Measurements from ENCODE around the gene RUSF1.

Gene RUSF1

GRCh38 chr16:31471241-31471874 lies 36.8 kb downstream of the RUSF1 start:
- no peak for DNase-seq (ENCODE audit: low spot score)

DNA sequence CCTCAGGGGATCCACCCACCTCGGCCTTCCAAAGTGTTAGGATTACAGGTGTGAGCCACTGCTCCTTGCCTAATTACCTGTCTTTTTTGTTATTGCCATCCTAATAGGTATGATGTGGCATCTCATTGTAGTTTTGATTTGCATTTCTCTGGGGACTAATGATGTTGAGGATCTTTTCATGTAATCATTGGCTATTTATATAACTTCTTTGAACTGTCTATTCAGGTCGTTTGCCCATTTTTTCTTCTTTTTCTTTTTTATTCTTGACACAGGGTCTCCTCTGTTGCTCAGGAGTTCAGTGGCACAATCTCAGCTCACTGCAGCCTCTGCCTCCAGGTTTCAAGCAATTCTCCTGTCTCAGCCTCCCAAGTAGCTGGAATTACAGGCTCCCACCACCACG lies 37.6 kb downstream of the RUSF1 start:
- DNase-seq (ENCODE audit: low spot score): no peak

DNA sequence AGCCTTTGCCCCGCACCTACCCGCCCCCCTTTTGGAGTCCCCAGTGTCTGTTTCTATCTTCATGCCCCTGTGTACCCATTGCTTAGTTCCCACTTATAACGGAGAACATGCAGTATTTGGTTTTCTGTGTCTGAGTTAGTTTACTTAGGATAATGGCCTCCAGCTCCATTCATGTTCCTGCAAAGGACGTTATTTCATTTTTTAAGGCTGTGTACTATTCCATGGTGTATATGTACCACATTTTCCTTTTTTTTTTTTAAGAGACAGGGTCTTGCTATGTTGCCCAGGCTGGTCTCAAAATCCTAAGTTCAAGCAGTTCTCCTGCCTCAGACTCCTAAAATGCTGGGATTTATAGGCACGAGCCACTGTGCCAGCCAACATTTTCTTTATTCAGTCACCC lies 40.3 kb downstream of the RUSF1 start:
- no peak for DNase-seq (ENCODE audit: low spot score)

DNA sequence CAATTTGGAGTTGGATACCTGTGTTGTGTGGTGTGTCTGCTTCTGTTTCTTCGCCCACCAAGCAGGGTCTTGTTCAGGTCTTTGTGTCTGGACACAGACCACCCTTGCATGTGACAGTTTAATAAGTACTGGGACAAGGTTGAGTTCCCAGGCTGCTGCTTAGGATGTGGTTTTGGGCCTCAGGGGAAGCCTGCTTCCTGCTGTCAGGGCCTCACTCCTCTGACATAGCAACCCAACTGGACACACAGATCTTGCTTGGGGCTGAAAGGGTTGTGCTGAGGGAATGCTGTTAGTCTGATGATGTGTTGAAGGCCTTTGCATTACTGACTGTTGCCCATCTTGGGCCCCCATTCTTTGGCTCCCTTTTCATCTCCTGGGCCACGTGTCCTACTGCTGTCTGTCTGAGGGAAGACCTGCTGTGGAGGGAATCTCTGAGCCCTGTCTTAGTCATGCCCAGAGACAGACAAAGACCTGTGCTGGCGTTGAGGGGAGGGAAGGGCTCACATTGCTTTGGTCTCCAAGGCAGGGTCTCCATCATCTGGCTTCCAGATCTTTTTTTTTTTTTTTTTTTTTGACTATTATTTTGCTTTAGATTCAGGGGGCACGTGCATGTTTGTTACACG lies 40.9 kb downstream of the RUSF1 start:
- DNase-seq (ENCODE audit: low spot score): no peak

DNA sequence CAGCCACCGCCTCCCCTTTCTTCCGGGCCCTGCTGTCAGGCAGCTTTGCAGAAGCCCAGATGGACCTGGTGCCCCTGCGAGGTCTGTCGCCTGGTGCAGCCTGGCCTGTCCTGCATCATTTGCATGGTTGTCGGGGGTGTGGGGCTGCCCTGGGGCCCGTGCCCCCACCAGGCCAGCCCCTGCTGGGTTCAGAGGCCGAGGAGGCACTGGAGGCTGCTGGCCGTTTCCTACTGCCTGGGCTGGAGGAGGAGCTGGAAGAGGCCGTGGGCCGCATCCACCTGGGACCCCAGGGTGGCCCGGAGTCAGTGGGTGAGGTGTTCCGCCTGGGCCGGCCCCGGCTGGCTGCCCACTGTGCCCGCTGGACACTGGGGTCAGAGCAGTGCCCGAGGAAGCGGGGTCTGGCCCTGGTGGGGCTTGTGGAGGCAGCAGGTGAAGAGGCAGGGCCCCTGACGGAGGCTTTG lies 41.8 kb downstream of the RUSF1 start:
- DNase-seq (ENCODE audit: low spot score): no peak

GRCh38 chr16:31465788-31466370 lies 42.3 kb downstream of the RUSF1 start:
- DNase-seq (ENCODE audit: low spot score): no peak

- DNase-seq (ENCODE audit: low spot score): no peak
Observed at GRCh38 chr16:31464781-31465260, 43.4 kb downstream of the RUSF1 start.

DNA sequence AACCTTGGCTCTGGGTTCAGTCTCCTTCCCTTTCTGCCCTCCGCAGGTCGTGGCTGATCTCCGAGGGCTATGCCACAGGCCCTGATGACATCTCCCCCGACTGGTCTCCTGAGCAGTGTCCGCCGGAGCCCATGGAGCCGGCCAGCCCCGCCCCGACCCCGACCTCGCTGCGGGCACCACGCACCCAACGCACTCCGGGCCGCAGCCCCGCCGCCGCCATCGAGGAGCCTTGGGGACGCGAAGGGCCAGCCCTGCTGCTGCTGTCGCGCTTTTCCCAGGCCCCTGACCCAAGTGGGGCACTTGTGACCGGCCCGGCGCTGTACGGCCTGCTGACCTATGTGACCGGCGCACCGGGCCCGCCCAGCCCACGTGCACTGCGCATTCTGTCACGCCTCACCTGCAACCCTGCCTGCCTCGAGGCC lies 43.8 kb downstream of the RUSF1 start:
- DNase-seq (ENCODE audit: low spot score): no peak

DNA sequence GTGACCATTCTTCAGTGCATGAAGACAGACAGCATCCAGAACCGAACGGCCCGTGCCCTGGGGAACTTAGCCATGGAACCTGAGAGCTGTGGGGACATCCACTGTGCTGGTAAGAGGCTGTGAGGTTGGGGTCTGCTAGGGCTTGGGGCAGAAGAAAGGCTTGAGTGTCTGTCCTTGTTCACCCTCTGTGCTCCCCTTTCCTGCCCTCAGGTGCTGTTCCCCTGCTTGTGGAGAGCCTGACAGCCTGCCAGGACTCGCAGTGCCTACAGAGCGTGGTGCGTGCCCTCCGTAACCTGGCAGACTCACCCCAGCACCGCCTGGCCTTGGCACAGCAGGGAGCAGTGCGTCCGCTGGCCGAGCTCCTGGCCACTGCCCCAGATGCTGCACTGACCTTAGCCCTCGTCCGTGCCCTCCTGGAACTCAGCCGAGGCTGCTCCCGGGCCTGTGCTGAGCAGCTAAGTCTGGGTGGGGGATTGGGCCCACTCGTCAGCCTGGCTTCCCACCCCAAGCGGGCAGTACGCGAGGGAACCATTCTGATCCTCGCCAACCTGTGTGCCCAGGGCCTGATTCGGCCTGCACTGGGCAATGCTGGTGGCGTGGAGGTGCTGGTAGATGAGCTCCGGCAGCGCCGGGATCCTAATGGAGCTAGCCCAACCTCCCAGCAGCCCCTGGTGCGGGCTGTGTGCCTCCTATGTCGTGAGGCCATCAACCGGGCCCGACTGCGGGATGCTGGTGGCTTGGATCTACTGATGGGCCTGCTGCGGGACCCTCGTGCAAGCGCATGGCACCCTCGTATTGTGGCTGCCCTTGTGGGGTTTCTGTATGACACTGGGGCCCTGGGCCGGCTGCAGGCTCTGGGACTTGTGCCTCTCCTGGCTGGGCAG lies 46.0 kb downstream of the RUSF1 start:
- no peak for DNase-seq (ENCODE audit: low spot score)

DNA sequence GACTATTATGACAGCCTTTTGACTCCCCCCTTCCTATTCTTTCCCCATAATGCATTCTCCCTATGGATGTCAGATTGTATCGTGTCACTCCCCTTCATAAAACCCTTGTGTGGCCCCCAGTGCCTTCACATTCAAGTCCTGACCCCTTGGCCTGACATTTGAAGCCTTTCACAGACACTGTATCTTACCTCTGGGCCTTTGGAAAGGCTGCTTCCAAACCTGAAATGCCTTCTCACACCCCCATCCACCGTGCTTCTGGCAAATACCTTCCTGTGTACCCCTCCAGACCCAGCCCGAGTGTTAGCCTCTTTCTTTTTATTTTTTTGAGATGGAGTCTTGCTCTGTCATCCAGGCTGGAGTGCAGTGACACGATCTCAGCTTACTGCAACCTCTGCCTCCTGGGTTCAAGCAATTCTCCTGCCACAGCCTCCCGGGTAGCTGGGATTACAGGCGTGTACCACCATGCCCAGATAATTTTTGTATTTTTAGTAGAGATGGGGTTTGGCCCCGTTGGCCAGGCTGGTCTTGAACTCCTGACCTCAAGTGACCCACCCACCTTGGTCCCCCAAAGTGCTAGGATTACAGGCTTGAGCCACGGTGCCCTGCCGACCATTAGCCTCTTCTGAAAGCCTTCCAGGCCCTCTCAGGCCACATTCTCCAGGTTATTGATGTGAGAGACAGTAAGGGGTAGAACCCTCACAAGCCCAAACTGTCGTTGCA lies 46.8 kb downstream of the RUSF1 start:
- no peak for DNase-seq (ENCODE audit: low spot score)

GRCh38 chr16:31460582-31461002 lies 47.6 kb downstream of the RUSF1 start:
- peak; percentile 65 for DNase-seq (ENCODE audit: low spot score)

GRCh38 chr16:31459687-31460581 lies 48.3 kb downstream of the RUSF1 start:
- DNase-seq (ENCODE audit: low spot score): peak; percentile 100

GRCh38 chr16:31458844-31459686 lies 49.1 kb downstream of the RUSF1 start, which contains the start of gene ARMC5:
ARMC5 (plus strand) TSS chr16:31459501; CDS start chr16:31459525, 24 bp downstream.
- DNase-seq (ENCODE audit: low spot score): peak; percentile 97

DNA sequence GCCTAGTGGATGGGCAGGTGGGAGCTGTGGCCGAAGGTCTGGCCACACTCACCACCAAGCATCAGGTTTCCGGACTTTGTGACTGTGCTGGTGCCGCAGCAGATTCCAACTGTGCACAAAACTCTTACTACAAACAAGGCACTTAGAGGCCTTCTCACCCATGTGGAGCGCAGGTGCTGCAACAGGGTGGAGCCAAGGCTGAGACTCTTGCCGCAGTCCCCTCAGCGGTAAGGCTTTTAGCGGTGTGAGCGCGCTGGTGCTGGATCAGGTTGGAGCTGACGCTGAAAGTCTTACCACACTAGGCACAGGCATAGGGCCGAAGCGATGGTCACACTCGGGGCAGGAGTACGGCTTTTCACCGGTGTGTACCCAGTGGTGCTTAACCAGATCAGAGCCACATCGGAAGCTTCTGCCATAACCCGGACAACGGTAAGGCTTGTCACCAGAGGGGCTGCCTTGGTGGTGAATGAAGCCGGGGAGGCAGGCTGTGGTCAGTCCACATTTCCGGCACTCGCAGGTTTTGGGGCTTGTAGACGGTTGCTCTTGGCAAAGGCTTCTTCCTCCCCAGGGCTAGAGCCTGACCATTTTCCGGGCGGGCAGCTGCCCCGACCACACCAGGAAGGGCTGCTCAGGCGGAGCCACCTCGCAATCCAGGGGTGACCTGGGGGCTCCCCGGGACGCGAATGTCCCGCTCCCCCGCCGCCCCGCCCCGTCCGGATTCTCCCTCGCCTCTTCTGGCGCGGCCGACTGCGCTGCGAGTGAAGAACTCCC lies 49.9 kb downstream of the RUSF1 start:
- DNase-seq (ENCODE audit: low spot score): peak; percentile 46

GRCh38 chr16:31456988-31457360 lies 51.2 kb downstream of the RUSF1 start:
- no peak for DNase-seq (ENCODE audit: low spot score)

DNA sequence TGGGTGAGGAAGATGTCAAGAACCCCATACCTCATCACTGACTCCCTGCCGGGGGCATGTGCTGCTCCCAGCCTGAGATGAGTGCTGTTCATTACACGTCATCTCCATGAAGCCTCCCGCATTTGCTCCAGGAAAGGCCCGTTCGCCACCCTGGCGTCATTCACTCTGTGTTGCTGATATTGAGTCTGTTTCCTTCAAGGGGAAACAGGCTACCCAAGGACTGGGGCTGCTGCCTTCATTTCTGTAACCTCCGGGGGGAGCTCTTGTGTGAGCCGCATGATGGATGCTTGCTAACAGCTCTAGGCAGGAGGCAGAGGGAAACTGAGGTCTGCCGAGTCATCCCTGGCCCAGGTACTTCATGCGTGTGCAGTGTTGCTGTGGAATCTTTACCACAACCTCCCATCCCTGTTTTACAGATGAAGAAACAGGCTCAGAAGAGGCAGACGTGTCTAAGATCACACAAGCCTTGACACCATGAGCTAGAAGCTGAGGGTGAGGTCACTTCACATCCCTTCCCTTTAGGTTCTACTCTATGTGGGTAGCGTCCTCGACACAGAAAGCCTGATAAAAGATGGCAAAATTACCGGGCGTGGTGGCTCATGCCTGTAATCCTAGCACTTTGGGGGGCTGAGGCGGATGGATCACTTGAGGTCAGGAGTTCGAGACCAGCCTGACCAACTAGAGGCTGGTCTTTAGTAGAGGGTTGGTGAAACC lies 52.4 kb downstream of the RUSF1 start:
- no peak for DNase-seq (ENCODE audit: low spot score)

- no peak for DNase-seq (ENCODE audit: low spot score)
Observed at GRCh38 chr16:31453255-31454204, 54.7 kb downstream of the RUSF1 start.
